Measurements from ENCODE around the gene CHEK1. TPM values are rescaled to one million over a fixed set of nuclear protein-coding genes. Genes with fewer than 3 reads are reported as not detected.

Gene CHEK1
- total RNA-seq, 1 donor from 2014 or later = 106 TPM

DNA sequence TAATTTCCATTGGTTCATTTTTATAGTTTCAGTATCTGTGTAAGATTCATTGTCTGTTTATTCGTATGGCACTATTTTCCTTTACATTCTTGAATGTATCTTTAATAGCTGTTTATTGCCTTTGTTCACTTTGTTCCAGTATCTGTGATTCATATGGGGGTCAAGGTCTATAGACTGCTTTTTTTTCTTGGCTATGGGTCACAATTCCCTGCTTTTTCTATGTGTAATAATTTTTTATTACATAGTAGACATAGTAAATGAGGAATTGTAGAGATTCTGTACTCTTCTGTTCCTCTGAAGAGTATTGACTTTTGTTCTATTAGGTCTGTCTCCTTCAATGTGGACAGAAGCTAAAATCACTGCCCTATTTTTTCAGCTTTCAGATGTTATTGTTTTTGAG is 45.2 kb downstream of the CHEK1 start:
- Mint-ChIP-seq H3K36me3 (ENCODE audit: low read depth) (peaks cover 42% of the 10 kb centered on the region), H3K27me3 (ENCODE audit: low read depth) (no peaks in the 10 kb centered on the region), H3K4me3 (no peak overlapping the region), H3K4me1 (no peaks in the 10 kb centered on the region), H3K9me3 (peaks cover 15% of the 10 kb centered on the region), H3K27ac (ENCODE audit: unreplicated experiment) (no peak overlapping the region)
- DNase-seq (ENCODE audit: low read depth, low spot score) = no peak
- TF ChIP-seq, protein P1, sequence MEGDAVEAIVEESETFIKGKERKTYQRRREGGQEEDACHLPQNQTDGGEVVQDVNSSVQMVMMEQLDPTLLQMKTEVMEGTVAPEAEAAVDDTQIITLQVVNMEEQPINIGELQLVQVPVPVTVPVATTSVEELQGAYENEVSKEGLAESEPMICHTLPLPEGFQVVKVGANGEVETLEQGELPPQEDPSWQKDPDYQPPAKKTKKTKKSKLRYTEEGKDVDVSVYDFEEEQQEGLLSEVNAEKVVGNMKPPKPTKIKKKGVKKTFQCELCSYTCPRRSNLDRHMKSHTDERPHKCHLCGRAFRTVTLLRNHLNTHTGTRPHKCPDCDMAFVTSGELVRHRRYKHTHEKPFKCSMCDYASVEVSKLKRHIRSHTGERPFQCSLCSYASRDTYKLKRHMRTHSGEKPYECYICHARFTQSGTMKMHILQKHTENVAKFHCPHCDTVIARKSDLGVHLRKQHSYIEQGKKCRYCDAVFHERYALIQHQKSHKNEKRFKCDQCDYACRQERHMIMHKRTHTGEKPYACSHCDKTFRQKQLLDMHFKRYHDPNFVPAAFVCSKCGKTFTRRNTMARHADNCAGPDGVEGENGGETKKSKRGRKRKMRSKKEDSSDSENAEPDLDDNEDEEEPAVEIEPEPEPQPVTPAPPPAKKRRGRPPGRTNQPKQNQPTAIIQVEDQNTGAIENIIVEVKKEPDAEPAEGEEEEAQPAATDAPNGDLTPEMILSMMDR (conservative IDR thresholded peaks at IDR 0.05) = no peak

DNA sequence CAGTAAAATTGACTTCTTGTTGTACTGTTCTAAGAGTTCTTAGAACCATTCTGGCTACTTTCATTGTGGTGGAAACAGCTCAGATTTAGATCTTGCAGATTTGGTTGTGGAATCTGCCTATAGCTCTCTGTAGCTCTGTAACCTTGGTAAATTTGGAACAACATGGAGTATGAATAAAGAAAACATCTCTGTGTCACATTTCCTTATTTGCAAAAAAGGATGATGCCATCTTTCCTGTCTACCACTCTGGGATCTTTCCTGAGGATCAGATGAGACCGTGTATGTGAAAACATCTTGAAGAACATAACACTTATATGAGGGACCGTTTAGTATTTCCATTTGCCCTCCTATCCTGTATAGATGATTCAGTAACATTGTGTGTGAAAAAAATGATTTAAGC is 46.6 kb downstream of the CHEK1 start:
- TF ChIP-seq, protein P1 (conservative IDR thresholded peaks at IDR 0.05) = no peak
- no peak for DNase-seq (ENCODE audit: low read depth, low spot score)
- H3K36me3 Mint-ChIP-seq (ENCODE audit: low read depth) = peaks cover 35% of the 10 kb centered on the region
- H3K27ac Mint-ChIP-seq (ENCODE audit: unreplicated experiment) = no peak overlapping the region
- H3K27me3 Mint-ChIP-seq (ENCODE audit: low read depth) = no peaks in the 10 kb centered on the region
- no peaks in the 10 kb centered on the region for H3K4me1 Mint-ChIP-seq
- H3K9me3 Mint-ChIP-seq = peaks cover 6% of the 10 kb centered on the region
- H3K4me3 Mint-ChIP-seq = no peak overlapping the region

DNA sequence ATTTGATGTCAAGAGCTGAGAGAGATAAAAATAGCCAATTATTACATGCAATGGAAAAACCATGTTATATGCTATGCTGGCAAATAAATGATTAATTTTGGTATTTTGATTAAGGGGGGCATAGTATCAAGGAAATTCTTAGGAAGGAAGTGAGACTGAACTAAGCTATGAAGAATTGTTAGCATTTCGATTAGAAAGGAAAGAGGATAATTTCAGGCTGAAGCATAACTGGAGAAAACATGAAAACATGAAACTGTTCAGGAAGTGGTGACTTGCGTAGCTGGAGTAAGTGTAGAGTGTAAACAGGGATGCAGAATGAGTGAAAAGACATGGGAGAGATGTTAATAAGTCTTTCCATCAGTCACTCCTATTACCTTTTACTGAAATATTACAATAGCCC is 49.2 kb downstream of the CHEK1 start:
- no peaks in the 10 kb centered on the region for H3K27me3 Mint-ChIP-seq (ENCODE audit: low read depth)
- no peaks in the 10 kb centered on the region for H3K4me1 Mint-ChIP-seq
- no peak overlapping the region for H3K27ac Mint-ChIP-seq (ENCODE audit: unreplicated experiment)
- TF ChIP-seq, protein P1 (conservative IDR thresholded peaks at IDR 0.05) = no peak
- H3K4me3 Mint-ChIP-seq = no peak overlapping the region
- H3K36me3 Mint-ChIP-seq (ENCODE audit: low read depth) = peaks cover 35% of the 10 kb centered on the region
- no peaks in the 10 kb centered on the region for H3K9me3 Mint-ChIP-seq
- DNase-seq (ENCODE audit: low read depth, low spot score) = no peak

DNA sequence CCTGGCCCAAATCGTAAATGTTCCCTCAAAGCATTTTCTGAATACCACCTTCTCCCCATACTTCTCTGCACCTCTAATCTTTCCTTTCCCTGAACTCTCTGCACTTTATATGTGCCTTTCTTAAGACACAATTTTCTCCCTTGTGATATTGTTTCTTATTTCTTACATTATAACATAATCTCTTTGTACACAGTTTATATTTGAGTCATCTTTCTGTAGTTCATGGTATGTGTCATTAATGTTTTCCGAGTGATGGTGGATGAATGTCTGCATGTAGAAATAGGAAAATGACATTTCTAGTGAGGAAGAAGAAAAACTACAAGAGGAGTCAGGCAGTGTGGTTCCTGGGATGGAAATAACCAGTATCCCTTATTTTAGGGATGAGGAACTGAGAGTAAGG is 50.2 kb downstream of the CHEK1 start:
- Mint-ChIP-seq H3K4me3 (no peak overlapping the region), H3K27ac (ENCODE audit: unreplicated experiment) (no peak overlapping the region), H3K4me1 (no peaks in the 10 kb centered on the region), H3K36me3 (ENCODE audit: low read depth) (peaks cover 35% of the 10 kb centered on the region), H3K27me3 (ENCODE audit: low read depth) (no peaks in the 10 kb centered on the region), H3K9me3 (no peaks in the 10 kb centered on the region)
- TF ChIP-seq, protein P1 (conservative IDR thresholded peaks at IDR 0.05) = no peak
- no peak for DNase-seq (ENCODE audit: low read depth, low spot score)

DNA sequence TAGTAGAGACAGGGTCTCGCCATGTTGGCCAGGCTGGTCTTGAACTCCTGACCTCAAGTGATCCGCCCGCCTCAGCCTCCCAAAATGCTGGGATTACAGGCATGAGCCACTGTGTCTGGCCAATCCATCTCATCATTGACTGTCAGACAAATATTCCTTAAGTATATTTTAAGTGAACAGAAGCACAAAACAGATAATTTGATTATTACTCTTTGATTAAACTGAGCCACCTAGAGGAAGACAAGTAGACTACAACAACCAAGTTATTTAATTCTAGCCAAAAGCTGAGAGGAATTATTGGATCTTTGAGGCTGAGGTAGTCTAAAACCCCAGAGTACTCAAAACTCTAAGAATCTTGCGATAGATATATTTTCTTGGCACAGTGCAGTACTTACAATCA is 54.4 kb downstream of the CHEK1 start:
- H3K27me3 Mint-ChIP-seq (ENCODE audit: low read depth) = no peaks in the 10 kb centered on the region
- no peak for DNase-seq (ENCODE audit: low read depth, low spot score)

More for the DNA sequence above, 54.4 kb downstream of the CHEK1 start:
- Mint-ChIP-seq H3K4me1 (no peaks in the 10 kb centered on the region), H3K36me3 (ENCODE audit: low read depth) (peaks cover 44% of the 10 kb centered on the region), H3K9me3 (no peaks in the 10 kb centered on the region), H3K27ac (ENCODE audit: unreplicated experiment) (no peak overlapping the region), H3K4me3 (no peak overlapping the region)
- TF ChIP-seq, protein P1 (conservative IDR thresholded peaks at IDR 0.05) = peak; percentile 48
